Upper lobe of right lung (tissue), 1 donor: Measurements from ENCODE around the gene DCAF6. TPM values are rescaled to one million over a fixed set of nuclear protein-coding genes. Genes with fewer than 3 reads are reported as not detected.

ENCODE experiments used
- ATAC-seq: fragments of 200-7000 bp; cut with Tn5 transposase; one replicate; pipeline ENCODE4 v1.9.1; 2020; ENCODE audit warnings: mild to moderate bottlenecking, moderate library complexity
- DNase-seq: peaks from one replicate; pipeline ENCODE4 v3.0.0-alpha.2; 2020
- H3K27ac ChIP-seq: fragments of 200-600 bp; one replicate; pipeline ENCODE4 v1.8.0; 2022
- H3K27me3 ChIP-seq: fragments of 200-600 bp; one replicate; pipeline ENCODE4 v1.8.0; 2022; ENCODE audit warnings: mild to moderate bottlenecking
- H3K36me3 ChIP-seq: fragments of 200-600 bp; one replicate; pipeline ENCODE4 v1.8.0; 2022
- H3K4me1 ChIP-seq: fragments of 200-600 bp; one replicate; pipeline ENCODE4 v1.8.0; 2022
- H3K4me3 ChIP-seq: fragments of 200-600 bp; one replicate; pipeline ENCODE4 v1.8.0; 2022; ENCODE audit warnings: mild to moderate bottlenecking
- H3K9me3 ChIP-seq: fragments of 200-600 bp; one replicate; pipeline ENCODE4 v1.8.0; 2022
- CTCF ChIP-seq: fragments of 200-600 bp; IDR thresholded peaks from one replicate; pipeline ENCODE4 v1.8.0; 2022; ENCODE audit warnings: antibody characterized with exemption
- intact Hi-C: fragments of 100-400 bp; cut with DNase I; formaldehyde crosslinking; loops from one replicate; pipeline ENCODE4 v1.11.0; 2022
- total RNA-seq: library from RNA; stranded (reverse); fragmentation: NEBNext Ultra II Directional; extraction: Animal tissue kit (Norgen Biotek cat#: 25700); gene quantifications from one replicate; pipeline ENCODE4 v1.2.1, GENCODE V29; 2021
- donor health status: DM: no; HTN: yes; CAD: no; lungs with severe emphysema.

Gene DCAF6
- total RNA-seq, 1 donor from 2014 or later = 49.9 TPM

GRCh38 chr1:168004531-168004930 is 68.0 kb downstream of the DCAF6 start:
- H3K9me3 ChIP-seq = no peaks in the 10 kb centered on the region
- no peak overlapping the region for H3K4me3 ChIP-seq
- no peaks in the 10 kb centered on the region for H3K4me1 ChIP-seq
- intact Hi-C loops = no loop called here
- no peak for TF ChIP-seq CTCF
- H3K36me3 ChIP-seq = peaks cover 46% of the 10 kb centered on the region
- ATAC-seq (no peak), DNase-seq (no peak)
- H3K27ac ChIP-seq = no peak overlapping the region
- no peaks in the 10 kb centered on the region for H3K27me3 ChIP-seq

DNA sequence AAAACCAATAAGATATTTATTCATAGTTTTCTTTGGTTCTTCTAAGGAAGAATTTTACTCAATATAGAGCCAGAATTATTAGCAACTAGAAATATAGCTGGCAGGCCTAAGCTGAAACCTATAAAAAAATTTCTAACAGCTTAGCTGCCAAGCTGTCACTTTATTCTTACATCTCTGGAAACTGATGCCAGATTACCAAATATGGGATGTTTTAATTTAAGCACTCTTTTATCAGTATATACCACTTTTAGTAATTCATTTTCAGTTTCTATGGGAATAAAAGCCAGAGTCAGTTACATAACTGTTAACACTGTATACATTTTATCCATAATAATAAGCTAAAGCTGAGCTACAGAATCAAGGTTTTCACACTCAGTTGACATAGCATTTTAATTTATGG is 69.0 kb downstream of the DCAF6 start:
- H3K27me3 ChIP-seq = no peaks in the 10 kb centered on the region
- H3K4me1 ChIP-seq = no peaks in the 10 kb centered on the region
- no peak overlapping the region for H3K4me3 ChIP-seq
- no peak overlapping the region for H3K27ac ChIP-seq
- no peak for TF ChIP-seq CTCF
- H3K9me3 ChIP-seq = no peaks in the 10 kb centered on the region
- ATAC-seq (no peak), DNase-seq (no peak)
- H3K36me3 ChIP-seq = peaks cover 46% of the 10 kb centered on the region
- intact Hi-C loops = no loop called here

GRCh38 chr1:168007691-168008090 is 71.2 kb downstream of the DCAF6 start:
- intact Hi-C loops = no loop called here
- no peak for ATAC-seq

DNA sequence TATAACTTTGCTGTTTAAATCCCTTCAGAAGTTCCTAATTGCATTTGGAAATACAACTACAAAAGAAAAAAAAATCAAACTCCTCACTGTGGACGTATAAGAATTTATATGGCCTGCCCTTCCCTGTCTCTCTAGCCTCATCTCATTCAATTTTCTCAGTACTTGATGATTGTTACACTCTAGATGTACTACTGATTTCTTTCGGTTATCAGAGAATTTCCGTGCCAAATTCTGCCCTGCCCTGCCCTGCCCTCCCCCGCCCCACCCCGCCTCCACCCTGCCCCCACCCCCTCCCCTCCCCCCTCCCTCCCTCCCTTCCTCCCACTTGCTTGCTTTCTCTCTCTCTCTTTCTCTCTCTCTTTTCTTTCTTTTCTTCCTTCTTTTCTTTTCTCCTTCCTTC is 72.1 kb downstream of the DCAF6 start:
- DNase-seq = no peak
- no peak overlapping the region for H3K27ac ChIP-seq
- no peak for TF ChIP-seq CTCF
- H3K27me3 ChIP-seq = no peaks in the 10 kb centered on the region
- ATAC-seq = no peak
- peaks cover 51% of the 10 kb centered on the region for H3K36me3 ChIP-seq
- intact Hi-C loops = no loop called here
- H3K4me1 ChIP-seq = no peaks in the 10 kb centered on the region
- H3K9me3 ChIP-seq = no peaks in the 10 kb centered on the region
- H3K4me3 ChIP-seq = no peak overlapping the region

More at GRCh38 chr1:168007691-168008090, 71.2 kb downstream of the DCAF6 start:
- TF ChIP-seq CTCF = no peak
- no peak overlapping the region for H3K4me3 ChIP-seq
- H3K27ac ChIP-seq = no peak overlapping the region
- no peak for DNase-seq
- H3K9me3 ChIP-seq = no peaks in the 10 kb centered on the region
- H3K27me3 ChIP-seq = no peaks in the 10 kb centered on the region
- peaks cover 48% of the 10 kb centered on the region for H3K36me3 ChIP-seq
- no peaks in the 10 kb centered on the region for H3K4me1 ChIP-seq

DNA sequence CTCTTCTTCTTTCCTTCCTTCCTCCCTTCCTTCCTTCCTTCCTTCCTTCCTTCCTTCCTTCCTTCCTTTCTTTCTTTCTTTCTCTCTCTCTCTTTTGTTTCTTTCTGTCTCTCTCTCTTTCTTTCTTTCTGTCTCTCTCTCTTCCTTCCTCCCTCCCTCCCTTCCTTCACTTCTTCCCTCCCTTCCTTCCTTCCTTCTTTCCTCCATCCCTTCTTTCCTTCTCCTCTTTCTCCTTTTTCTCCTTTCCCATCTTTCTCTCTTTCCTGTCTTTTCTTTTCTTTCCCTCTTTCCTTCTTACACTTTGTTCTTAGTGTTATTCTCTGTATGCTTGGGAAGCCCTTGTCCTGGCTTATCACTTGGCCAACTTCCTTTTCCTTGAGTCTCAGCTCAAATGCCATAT is 72.8 kb downstream of the DCAF6 start:
- no peak for DNase-seq
- no peak for TF ChIP-seq CTCF
- Histone ChIP-seq H3K27ac (no peak overlapping the region), H3K4me3 (no peak overlapping the region), H3K36me3 (peaks cover 44% of the 10 kb centered on the region), H3K4me1 (no peaks in the 10 kb centered on the region), H3K27me3 (no peaks in the 10 kb centered on the region), H3K9me3 (no peaks in the 10 kb centered on the region)
- intact Hi-C loops = no loop called here
- ATAC-seq = no peak

- H3K36me3 ChIP-seq = peaks cover 51% of the 10 kb centered on the region
- H3K27ac ChIP-seq = no peak overlapping the region
- ATAC-seq = no peak
- no peaks in the 10 kb centered on the region for H3K27me3 ChIP-seq
- no peak overlapping the region for H3K4me3 ChIP-seq
- no peaks in the 10 kb centered on the region for H3K9me3 ChIP-seq
- H3K4me1 ChIP-seq = no peaks in the 10 kb centered on the region
- intact Hi-C loops = no loop called here
- TF ChIP-seq CTCF = no peak
- DNase-seq = no peak
Observed at GRCh38 chr1:168019407-168019806, 82.9 kb downstream of the DCAF6 start.
